ENCODE data around the gene MAGEB17.
"Not testable (repeated sequence)": the region's sequence is repeated elsewhere in the genome, so short reads cannot be mapped to it uniquely, and the experiment has no call there.

MAGEB17 gene

GRCh38 chrX:16167181-16167580 lies at the start of gene MAGEB17:
Gene MAGEB17, plus strand, starts transcription at chrX:16167481. Its CDS starts 2,902 bp downstream, at chrX:16170383.
- DNase-seq (ENCODE audit: low read depth): no peak

- no peak for DNase-seq (ENCODE audit: low read depth)
Observed at GRCh38 chrX:16119353-16120220, 47.7 kb upstream of the MAGEB17 start.

- no peak for DNase-seq (ENCODE audit: low read depth)
Observed at GRCh38 chrX:16120431-16120830, 46.9 kb upstream of the MAGEB17 start.

DNA sequence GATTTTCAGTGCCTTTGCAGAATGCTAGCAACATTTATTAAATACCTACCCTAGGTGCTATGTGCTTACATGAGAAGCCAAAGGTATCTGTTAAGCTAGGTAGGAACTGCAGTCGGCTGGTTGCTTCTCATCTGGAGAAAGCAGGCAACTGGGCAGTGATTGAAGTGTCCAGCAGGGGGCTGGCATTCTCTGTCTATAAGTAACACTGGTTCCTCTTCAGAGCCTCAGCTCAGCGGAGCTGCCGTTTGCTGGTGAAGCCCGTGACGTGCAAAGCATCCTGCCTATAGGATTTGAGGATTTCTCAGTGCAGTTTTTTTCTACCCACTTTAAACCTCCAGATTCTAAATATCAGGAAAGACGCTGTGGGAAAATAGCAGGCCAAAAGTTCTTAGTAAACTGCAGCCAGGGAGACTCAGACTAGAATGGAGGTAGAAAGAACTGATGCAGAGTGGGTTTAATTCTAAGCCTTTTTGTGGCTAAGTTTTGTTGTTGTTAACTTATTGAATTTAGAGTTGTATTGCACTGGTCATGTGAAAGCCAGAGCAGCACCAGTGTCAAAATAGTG lies 44.0 kb upstream of the MAGEB17 start, which contains the start of gene GRPR:
Gene GRPR, plus strand, starts transcription at position 344 of the 565 bp plus-strand sequence. CDS start 389 bp downstream, outside the sequence.
- DNase-seq (ENCODE audit: low read depth): peak; percentile 88

GRCh38 chrX:16124201-16124600 lies 43.1 kb upstream of the MAGEB17 start:
- DNase-seq (ENCODE audit: low read depth): no peak

DNA sequence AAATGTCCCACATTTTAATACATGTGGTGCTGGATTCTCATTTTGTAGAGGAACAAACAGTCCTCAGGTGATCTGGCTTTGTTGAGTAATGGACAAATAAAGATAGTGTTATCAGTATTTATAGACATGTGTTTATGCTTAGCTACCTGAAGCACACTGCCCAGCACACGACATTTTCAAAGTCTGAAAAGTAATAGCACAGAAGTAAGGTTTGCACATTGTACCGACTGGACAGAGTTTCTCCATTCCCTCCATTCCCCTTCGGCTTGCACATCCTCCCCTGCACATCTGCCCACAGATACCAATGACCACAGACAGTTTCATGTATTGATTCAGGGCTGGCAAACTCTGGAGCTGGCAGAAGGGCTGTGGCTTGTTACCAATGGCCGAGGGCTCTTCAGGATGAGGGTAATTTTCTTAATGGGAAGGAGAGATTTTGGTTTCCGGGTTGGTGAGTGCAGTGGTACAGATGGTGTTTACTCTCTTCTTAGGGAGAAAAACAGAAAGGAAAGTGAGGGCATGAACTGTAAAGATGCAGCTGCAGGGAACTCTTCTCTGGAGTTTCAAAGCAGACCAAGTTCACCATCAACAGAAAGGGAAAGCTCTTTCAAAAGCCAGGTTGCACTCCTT lies 41.6 kb upstream of the MAGEB17 start:
- no peak for DNase-seq (ENCODE audit: low read depth)

DNA sequence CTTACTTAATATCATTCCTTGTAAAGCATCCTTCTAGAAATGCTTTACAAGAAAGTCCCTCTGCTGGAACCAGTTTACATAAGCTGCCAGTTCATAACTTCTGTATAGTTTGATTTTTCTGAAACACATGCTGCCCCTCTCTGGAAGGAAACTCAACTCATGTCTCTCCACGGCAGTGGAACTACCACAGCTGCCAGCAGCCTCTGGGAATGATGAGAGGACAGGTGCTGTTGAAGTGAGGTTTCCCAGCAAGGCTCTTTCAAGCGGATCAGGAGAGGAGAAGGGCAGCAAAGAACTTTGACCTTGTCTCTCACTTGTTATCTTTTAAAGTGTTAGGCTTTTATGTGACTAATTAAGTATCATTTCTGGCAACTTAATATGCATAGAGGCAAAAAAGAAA lies 36.6 kb upstream of the MAGEB17 start:
- DNase-seq (ENCODE audit: low read depth): no peak

- DNase-seq (ENCODE audit: low read depth): no peak
Observed at GRCh38 chrX:16134936-16135335, 32.3 kb upstream of the MAGEB17 start.

DNA sequence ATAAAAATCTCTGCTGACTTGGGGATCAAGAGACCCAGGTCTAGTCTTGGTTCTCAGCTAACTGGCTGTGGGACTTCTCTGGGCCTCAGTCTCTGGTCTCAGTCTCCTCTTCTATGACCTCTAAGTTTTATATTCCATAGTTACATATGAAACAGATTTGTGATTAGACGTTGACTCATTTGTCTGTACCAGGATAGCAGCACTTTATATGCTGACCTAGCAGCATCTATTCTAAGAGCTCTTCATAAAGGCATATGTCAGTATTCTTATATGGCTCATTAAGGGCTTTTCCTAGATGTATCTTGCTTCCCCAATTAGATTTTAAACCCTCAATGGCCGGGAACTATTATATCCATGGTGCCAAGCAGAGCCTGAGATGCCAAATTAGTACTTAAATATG lies 31.2 kb upstream of the MAGEB17 start:
- DNase-seq (ENCODE audit: low read depth): no peak

- no peak for DNase-seq (ENCODE audit: low read depth)
Observed at GRCh38 chrX:16137416-16138107, 29.7 kb upstream of the MAGEB17 start.

GRCh38 chrX:16138108-16138427 lies 29.2 kb upstream of the MAGEB17 start:
- DNase-seq (ENCODE audit: low read depth): no peak

GRCh38 chrX:16140448-16140847 lies 26.8 kb upstream of the MAGEB17 start:
- no peak for DNase-seq (ENCODE audit: low read depth)

DNA sequence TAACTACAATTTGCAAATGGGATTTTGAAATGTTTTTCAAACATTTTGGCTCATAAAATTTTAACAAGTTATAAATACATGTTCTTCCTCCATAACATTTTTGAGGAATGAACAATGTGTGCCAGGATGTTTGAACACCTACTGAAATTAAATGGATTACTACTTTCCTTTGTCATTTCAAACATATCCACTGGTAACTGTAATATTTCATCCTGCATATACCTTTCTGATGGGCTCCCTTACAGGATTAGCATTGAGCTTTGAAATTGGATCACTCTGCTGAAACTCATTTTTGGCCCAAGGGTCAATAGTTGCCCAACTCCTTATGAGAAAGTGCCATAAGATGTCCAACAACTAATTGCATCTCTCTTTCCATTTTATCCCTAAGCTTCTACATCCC lies 26.3 kb upstream of the MAGEB17 start:
- no peak for DNase-seq (ENCODE audit: low read depth)

GRCh38 chrX:16141422-16142245 lies 25.6 kb upstream of the MAGEB17 start:
- DNase-seq (ENCODE audit: low read depth): no peak

DNA sequence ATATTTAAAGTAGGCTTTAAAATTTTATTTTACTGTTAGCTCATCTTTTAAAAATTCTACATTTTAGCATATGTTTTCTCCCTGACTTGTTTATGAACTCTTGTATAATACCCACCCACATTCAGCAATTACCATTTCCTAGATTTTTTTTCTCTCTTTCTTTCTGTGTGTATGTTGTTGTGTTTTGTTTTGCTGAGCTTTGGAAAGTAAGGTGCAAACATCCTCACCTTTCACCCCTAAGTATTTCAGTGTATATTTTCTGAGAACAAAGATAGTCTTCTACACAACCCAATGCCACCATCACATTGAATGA lies 25.1 kb upstream of the MAGEB17 start:
- no peak for DNase-seq (ENCODE audit: low read depth)

- no peak for DNase-seq (ENCODE audit: low read depth)
Observed at GRCh38 chrX:16143968-16144367, 23.3 kb upstream of the MAGEB17 start.

GRCh38 chrX:16144420-16144819 lies 22.9 kb upstream of the MAGEB17 start:
- DNase-seq (ENCODE audit: low read depth): no peak

- not testable (repeated sequence) for DNase-seq (ENCODE audit: low read depth)
Observed at GRCh38 chrX:16145093-16145492, 22.2 kb upstream of the MAGEB17 start.

- DNase-seq (ENCODE audit: low read depth): no peak
Observed at GRCh38 chrX:16145656-16146055, 21.6 kb upstream of the MAGEB17 start.

GRCh38 chrX:16148896-16149295 lies 18.4 kb upstream of the MAGEB17 start:
- peak; percentile 48 for DNase-seq (ENCODE audit: low read depth)

GRCh38 chrX:16155581-16156096 lies 11.6 kb upstream of the MAGEB17 start:
- no peak for DNase-seq (ENCODE audit: low read depth)

Measured in ELR (cell line).